ENCODE data around the gene U2AF2.

DNA sequence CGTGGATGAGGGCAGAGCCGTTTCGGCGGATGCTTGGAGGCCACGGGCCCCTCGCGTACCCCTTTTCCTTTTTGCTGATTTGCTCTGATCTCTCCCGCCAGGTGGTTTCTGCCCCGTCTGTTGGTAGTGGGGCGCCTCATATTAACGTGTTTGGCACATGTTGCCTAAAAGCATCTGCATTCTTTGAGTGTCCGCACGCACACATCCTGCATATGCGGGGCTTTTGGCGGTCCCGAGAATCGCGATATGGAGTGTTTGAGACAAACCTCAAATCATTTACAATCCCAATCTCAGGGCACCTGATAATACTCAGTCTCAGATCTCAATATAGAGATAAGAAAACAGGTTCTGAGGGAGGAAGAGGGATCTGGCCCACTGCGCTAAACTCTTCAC is 809 bp downstream of the U2AF2 start:
- TF ChIP-seq, protein P1, sequence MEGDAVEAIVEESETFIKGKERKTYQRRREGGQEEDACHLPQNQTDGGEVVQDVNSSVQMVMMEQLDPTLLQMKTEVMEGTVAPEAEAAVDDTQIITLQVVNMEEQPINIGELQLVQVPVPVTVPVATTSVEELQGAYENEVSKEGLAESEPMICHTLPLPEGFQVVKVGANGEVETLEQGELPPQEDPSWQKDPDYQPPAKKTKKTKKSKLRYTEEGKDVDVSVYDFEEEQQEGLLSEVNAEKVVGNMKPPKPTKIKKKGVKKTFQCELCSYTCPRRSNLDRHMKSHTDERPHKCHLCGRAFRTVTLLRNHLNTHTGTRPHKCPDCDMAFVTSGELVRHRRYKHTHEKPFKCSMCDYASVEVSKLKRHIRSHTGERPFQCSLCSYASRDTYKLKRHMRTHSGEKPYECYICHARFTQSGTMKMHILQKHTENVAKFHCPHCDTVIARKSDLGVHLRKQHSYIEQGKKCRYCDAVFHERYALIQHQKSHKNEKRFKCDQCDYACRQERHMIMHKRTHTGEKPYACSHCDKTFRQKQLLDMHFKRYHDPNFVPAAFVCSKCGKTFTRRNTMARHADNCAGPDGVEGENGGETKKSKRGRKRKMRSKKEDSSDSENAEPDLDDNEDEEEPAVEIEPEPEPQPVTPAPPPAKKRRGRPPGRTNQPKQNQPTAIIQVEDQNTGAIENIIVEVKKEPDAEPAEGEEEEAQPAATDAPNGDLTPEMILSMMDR (IDR thresholded peaks at IDR 0.05), result no peak
- no peak for TF ChIP-seq POLR2A (IDR thresholded peaks at IDR 0.05)

All from lower leg skin (tissue), 3 donors.